ENCODE data around the gene PRDM8.

- TF ChIP-seq CTCF (IDR thresholded peaks at IDR 0.05; ENCODE audit: low read depth, low read length) (no peak), POLR2A (IDR thresholded peaks at IDR 0.05; ENCODE audit: extremely low read depth, insufficient read length) (no peak)
Measured at GRCh38 chr4:80189581-80189955, 7.7 kb upstream of the PRDM8 start.

Data from NB4 (cell line).